ENCODE data around the gene AGFG1.

The AGFG1 gene

GRCh38 chr2:227471924-227472264 lies at the start of gene AGFG1:
Gene AGFG1, plus strand, starts transcription at chr2:227472156. Its CDS starts 266 bp downstream, at chr2:227472422.
- peak; percentile 89 to 92 for ATAC-seq

GRCh38 chr2:227423656-227424499 lies 48.1 kb upstream of the AGFG1 start:
- no peak for ATAC-seq

- no peak for ATAC-seq
Measured at GRCh38 chr2:227428731-227429285, 43.1 kb upstream of the AGFG1 start.

GRCh38 chr2:227430639-227431038 lies 41.3 kb upstream of the AGFG1 start:
- ATAC-seq: no peak

- no peak for ATAC-seq
Measured at GRCh38 chr2:227433171-227433570, 38.8 kb upstream of the AGFG1 start.

- no peak for ATAC-seq
Measured at GRCh38 chr2:227436436-227437174, 35.4 kb upstream of the AGFG1 start.

- ATAC-seq: no peak
Measured at GRCh38 chr2:227439214-227439613, 32.7 kb upstream of the AGFG1 start.

- no peak for ATAC-seq
Measured at GRCh38 chr2:227442639-227443038, 29.3 kb upstream of the AGFG1 start.

GRCh38 chr2:227443889-227444568 lies 27.9 kb upstream of the AGFG1 start:
- ATAC-seq: no peak

GRCh38 chr2:227447606-227448005 lies 24.4 kb upstream of the AGFG1 start:
- ATAC-seq: no peak

- no peak for ATAC-seq
Measured at GRCh38 chr2:227450311-227450841, 21.6 kb upstream of the AGFG1 start.

- ATAC-seq: no peak
Measured at GRCh38 chr2:227450926-227451654, 20.9 kb upstream of the AGFG1 start.

GRCh38 chr2:227451655-227451992 lies 20.3 kb upstream of the AGFG1 start:
- ATAC-seq: no peak

- no peak for ATAC-seq
Measured at GRCh38 chr2:227453810-227454209, 18.1 kb upstream of the AGFG1 start.

GRCh38 chr2:227454323-227454860 lies 17.6 kb upstream of the AGFG1 start:
- ATAC-seq: no peak

GRCh38 chr2:227455200-227455599 lies 16.8 kb upstream of the AGFG1 start:
- ATAC-seq: no peak

GRCh38 chr2:227456102-227456501 lies 15.9 kb upstream of the AGFG1 start:
- ATAC-seq: no peak

- ATAC-seq: no peak
Measured at GRCh38 chr2:227456772-227457171, 15.2 kb upstream of the AGFG1 start.

GRCh38 chr2:227460070-227460485 lies 11.9 kb upstream of the AGFG1 start:
- peak; percentile 51 to 60 for ATAC-seq

- peak; percentile 11 to 13 for ATAC-seq
Measured at GRCh38 chr2:227460833-227461232, 11.1 kb upstream of the AGFG1 start.

- no peak for ATAC-seq
Measured at GRCh38 chr2:227461811-227462461, 10.0 kb upstream of the AGFG1 start.
